Stimulated activated CD8-positive, alpha-beta memory T cell treated with anti-CD3 and anti-CD28 coated beads, Interleukin-15, amount 100 ng/mL, for 4 hours (primary cell): ENCODE data around the gene PHF20.
"Not testable (repeated sequence)": the region's sequence is repeated elsewhere in the genome, so short reads cannot be mapped to it uniquely, and the experiment has no call there.

Source experiments
- DNase-seq, 2 donors: peaks; one replicate each; pipeline ENCODE4 v3.0.0-alpha.2; 2020; ENCODE audit warnings: low read depth in 2 of 2

Gene PHF20

GRCh38 chr20:35920523-35920922, 148.7 kb downstream of the PHF20 start:
- no peak for DNase-seq

GRCh38 chr20:35929301-35929700, 157.5 kb downstream of the PHF20 start:
- no peak for DNase-seq

- DNase-seq, result no peak
These were observed 162.2 kb downstream of the PHF20 start for GRCh38 chr20:35934050-35934449.

DNA sequence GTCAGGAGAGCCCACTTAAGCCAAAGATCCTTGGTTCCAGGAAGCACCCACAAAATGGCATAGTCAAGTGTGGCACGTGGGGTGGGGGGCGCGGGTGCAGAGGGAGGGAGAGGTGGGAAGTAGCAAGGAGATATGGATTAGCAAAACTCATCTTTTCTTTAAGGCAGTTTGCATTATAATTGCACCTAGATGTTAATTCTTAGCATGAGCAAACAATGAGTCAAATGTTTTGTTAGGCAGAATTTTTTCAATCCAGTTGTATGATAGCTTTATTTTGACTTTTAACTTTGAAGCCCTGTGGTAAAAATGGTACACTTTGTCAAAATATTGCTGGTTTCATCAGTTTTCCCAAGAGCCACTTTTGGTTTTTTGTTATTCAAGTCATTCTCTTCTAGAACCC, 167.4 kb downstream of the PHF20 start:
- DNase-seq, result no peak

DNA sequence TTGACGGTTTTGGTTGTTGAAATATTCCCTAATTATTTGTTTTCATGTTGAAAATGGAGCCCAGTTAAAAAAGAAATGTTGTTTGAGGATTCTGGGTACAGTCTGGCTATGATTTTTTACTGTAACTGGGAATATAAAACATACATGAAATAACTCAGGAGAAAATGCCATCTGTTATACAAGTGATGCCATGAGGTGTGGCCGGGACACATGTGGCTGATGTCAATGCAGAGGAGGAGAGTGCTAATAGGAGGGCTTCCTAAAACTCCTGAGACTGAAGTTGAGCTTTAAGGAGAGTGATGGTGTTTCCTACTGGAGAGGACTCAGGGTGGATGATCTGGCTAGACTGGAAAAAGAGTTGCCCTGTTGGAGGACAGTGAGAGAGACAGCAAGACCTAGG, 169.8 kb downstream of the PHF20 start:
- DNase-seq, result no peak

DNA sequence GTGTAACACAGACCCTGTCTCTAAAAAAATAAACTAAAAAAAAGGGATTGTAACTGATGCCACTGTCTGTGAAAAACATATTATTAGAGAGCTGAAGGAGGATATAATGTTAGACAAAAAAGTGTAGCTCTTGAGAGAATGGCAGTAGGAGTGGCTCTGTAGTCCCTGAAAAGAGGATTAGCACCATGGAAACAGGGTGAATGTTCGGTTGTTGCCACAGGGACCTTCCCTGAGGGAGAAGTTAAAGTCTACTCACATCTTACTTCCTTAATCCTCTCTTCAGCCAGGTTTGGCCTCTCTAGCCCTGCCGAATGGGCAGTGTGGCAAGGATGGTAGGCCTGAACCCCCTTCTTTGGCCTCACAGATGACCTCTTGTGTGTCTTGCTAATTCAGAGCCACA, 170.4 kb downstream of the PHF20 start:
- DNase-seq, result no peak

DNA sequence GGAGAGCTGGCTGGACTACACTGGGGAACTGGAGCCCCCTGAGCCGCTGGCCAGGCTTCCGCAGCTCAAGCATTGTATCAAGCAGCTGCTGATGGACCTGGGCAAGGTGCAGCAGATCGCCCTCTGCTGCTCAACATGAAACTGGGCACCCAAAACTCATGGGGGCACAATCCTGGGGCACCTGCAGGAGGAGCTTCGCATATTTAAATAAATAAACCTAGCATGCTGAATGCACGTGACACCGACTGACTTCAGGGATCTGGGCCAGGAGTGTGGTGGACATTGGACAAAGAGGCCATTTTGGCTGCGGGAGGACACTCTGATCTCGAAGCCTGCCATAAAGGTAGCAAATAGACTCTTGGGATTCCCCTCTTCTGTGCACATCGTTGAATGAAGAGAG, 175.7 kb downstream of the PHF20 start:
- DNase-seq, result no peak

- DNase-seq, result no peak
These were observed 176.1 kb downstream of the PHF20 start for GRCh38 chr20:35947907-35948306.

GRCh38 chr20:35950093-35950492, 178.3 kb downstream of the PHF20 start:
- no peak for DNase-seq

GRCh38 chr20:35952080-35952479, 180.3 kb downstream of the PHF20 start:
- not testable (repeated sequence) for DNase-seq

- DNase-seq, result no peak
These were observed 180.9 kb downstream of the PHF20 start for GRCh38 chr20:35952480-35953386.

DNA sequence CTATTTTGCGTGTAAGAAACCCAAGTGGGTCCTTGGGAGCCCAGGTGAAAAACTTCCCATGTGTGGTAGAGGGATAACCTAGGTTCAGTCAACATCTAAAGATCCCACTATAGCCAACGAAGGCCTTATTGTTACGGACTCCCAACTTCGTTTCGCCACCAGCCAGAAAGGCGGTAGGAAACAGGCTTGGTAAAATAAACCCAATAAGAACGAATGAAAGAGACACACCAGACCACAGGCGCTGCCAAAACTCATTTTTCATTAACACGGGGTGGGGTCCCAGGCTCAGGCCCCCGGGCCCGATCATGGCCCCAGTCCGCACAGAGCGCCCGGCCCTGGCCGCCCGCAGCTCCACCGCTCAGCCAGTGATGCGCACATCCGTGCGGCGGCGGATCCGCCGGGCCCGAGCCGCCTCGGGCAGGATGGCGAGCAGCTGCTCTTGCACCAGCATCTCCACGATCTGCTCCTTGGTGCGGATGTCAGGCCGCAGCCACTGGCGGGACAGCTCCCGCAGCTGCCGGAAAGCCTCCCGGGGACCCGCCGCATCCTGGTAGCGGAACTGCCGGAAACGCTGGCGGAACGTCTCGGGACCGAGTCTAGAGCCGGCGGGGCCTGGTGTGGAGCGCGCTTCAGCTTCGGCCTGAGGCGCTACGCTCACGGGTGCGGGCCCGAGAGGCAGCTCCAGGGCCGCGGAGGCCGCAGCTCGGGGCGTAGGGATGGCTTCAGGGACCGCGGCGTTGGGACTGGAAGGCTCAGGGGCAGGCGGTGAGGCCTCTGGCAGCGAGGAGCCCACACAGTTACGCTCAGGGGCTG, 181.8 kb downstream of the PHF20 start:
- DNase-seq, result peak; percentile 29 to 37

DNA sequence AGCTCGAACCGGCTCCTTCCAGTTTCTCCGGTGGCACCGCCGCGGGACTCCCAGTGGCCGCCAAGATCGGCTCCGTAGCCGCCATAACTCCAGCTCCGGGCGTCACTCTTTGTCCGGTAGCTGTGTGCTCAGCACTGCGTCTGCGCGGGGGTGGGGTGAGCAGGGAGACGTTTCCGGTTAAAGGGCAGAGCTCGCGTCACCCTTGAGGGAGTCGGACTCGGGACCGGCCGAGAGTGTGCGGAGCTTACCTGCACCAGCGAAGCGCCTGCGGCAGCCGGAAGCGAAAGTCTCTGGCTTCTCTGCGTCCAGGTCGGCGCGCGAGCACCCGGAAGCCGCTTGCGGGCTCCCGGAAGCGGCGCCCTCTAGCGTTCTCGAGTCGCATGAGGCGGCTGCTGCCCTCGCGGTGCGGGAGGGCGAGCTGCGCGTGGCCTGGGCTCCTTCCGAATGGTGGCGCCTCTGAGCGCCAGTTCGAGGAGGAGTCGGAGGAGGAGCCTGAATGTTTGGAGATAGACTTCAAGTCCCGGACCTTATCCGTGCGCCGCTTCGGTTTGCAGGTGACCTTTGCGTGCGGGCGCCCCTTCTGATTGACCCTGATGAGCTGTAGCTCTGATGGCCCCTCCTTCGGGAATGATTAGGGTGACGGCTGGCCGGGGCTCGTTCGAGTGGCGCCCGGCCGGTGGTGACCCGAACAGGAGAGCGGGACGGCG, 182.5 kb downstream of the PHF20 start, which contains the start of gene SCAND1:
TSS of gene SCAND1 (minus strand) at position 303 of the 707 bp plus-strand sequence. CDS start at position 85, 218 bp downstream.
- DNase-seq, result peak; percentile 91 to 92

DNA sequence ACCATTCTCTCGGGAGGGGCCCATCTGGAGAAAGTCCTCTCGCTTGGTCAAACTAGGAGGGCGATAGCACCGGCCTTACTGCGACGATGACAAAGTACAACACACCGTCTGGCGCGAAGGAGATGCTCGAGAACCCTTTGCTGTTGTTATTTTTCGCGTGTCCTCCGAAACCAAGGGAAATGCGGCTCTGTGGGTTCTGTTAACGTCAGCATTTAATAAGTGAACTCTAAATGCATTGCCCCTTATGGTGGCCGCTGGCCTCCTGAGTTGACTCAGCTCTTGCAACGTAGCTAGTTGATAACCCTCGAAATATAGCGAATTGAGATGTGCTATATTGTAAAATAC, 183.1 kb downstream of the PHF20 start:
- DNase-seq, result no peak

- no peak for DNase-seq
These were observed 184.8 kb downstream of the PHF20 start for GRCh38 chr20:35956616-35957015.

DNA sequence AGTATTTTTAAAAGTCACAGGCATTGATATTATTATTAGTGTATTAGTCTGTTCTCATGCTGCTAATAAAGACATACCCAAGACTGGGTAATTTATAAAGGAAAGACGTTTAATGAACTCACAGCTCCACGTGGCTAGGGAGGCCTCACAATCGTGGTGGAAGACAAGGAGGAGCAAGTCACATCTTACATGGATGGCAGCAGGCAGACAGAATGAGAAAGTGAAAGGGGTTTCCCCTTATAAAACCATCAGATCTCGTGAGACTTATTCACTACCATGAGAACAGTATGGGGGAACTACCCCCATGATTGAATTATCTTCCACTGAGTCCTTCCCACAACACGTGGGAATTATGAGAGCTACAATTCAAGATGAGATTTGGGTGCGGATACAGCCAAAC, 187.5 kb downstream of the PHF20 start:
- not testable (repeated sequence) for DNase-seq

DNA sequence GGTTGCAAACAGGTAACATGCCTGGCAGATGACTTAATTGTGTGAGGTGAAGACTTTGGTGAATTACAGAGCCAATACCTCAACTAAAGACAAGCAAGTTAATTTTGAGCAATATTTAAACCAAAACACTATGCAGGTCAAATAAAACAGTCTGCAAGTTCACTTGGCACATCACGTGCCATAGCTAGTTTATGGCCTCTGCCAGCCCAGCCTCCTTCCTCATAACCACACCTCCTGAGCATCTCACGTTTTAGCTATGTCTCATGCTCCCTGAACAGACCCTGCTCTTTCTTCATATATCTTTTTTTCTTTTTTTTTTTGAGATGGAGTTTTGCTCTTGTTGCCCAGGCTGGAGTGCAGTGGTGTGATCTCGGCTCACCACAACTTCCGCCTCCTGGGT, 192.1 kb downstream of the PHF20 start:
- DNase-seq, result no peak

GRCh38 chr20:35967979-35968640, 196.3 kb downstream of the PHF20 start, which contains the start of gene CNBD2:
Gene CNBD2 (plus strand): TSS chr20:35968590. CDS start chr20:35968763, 173 bp downstream.
- DNase-seq, result no peak

GRCh38 chr20:35968930-35969329, 197.1 kb downstream of the PHF20 start:
- no peak for DNase-seq

GRCh38 chr20:35971981-35972380, 200.2 kb downstream of the PHF20 start:
- DNase-seq, result no peak

DNA sequence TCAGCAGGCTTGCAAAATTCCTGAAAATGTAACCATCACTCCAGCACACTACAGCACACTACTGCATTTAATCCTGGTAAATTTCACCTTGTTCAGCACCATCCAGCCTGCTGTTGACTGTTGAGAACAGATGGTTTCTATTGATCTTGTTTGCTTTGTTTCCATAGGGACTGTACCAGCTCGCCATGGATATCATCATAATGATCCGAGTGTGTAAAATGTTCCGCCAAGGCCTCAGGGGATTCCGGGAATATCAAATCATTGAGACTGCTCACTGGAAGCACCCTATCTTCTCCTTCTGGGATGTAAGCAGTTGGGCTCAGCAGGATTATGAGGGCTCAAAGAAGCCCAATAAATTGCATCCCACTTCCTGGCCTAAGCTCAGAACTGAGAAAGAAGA, 200.6 kb downstream of the PHF20 start:
- DNase-seq, result no peak

- DNase-seq, result no peak
These were observed 202.4 kb downstream of the PHF20 start for GRCh38 chr20:35974256-35974655.
